Measurements from ENCODE around the gene XPNPEP2.

XPNPEP2 gene

GRCh38 chrX:129780441-129781105, 41.8 kb downstream of the XPNPEP2 start:
- no peak for DNase-seq (ENCODE audit: low spot score)

GRCh38 chrX:129781134-129781672, 42.4 kb downstream of the XPNPEP2 start:
- DNase-seq (ENCODE audit: low spot score), result no peak

GRCh38 chrX:129781680-129782495, 43.1 kb downstream of the XPNPEP2 start:
- no peak for DNase-seq (ENCODE audit: low spot score)

- no peak for DNase-seq (ENCODE audit: low spot score)
Observed at GRCh38 chrX:129782706-129783105, 43.9 kb downstream of the XPNPEP2 start.

- DNase-seq (ENCODE audit: low spot score), result no peak
Observed at GRCh38 chrX:129783291-129783713, 44.5 kb downstream of the XPNPEP2 start.

GRCh38 chrX:129784371-129784770, 45.6 kb downstream of the XPNPEP2 start:
- no peak for DNase-seq (ENCODE audit: low spot score)

- no peak for DNase-seq (ENCODE audit: low spot score)
Observed at GRCh38 chrX:129785160-129785947, 46.6 kb downstream of the XPNPEP2 start.

- DNase-seq (ENCODE audit: low spot score), result no peak
Observed at GRCh38 chrX:129786210-129786651, 47.5 kb downstream of the XPNPEP2 start.

- no peak for DNase-seq (ENCODE audit: low spot score)
Observed at GRCh38 chrX:129787336-129788055, 48.7 kb downstream of the XPNPEP2 start.

GRCh38 chrX:129788527-129788926, 49.7 kb downstream of the XPNPEP2 start:
- DNase-seq (ENCODE audit: low spot score), result no peak

GRCh38 chrX:129790146-129790545, 51.4 kb downstream of the XPNPEP2 start:
- DNase-seq (ENCODE audit: low spot score), result no peak

GRCh38 chrX:129790808-129791207, 52.0 kb downstream of the XPNPEP2 start:
- DNase-seq (ENCODE audit: low spot score), result no peak

GRCh38 chrX:129791336-129791735, 52.6 kb downstream of the XPNPEP2 start:
- DNase-seq (ENCODE audit: low spot score), result no peak

- no peak for DNase-seq (ENCODE audit: low spot score)
Observed at GRCh38 chrX:129791961-129792570, 53.3 kb downstream of the XPNPEP2 start.

GRCh38 chrX:129792586-129793291, 54.0 kb downstream of the XPNPEP2 start:
- no peak for DNase-seq (ENCODE audit: low spot score)

- no peak for DNase-seq (ENCODE audit: low spot score)
Observed at GRCh38 chrX:129793604-129794191, 54.9 kb downstream of the XPNPEP2 start.

GRCh38 chrX:129795584-129795983, 56.8 kb downstream of the XPNPEP2 start:
- no peak for DNase-seq (ENCODE audit: low spot score)

- no peak for DNase-seq (ENCODE audit: low spot score)
Observed at GRCh38 chrX:129797251-129797906, 58.6 kb downstream of the XPNPEP2 start.

- DNase-seq (ENCODE audit: low spot score), result no peak
Observed at GRCh38 chrX:129798456-129798855, 59.7 kb downstream of the XPNPEP2 start.

- DNase-seq (ENCODE audit: low spot score), result no peak
Observed at GRCh38 chrX:129798888-129799287, 60.1 kb downstream of the XPNPEP2 start.

Measured in globus pallidus (tissue), 1 donor.